Kidney epithelial cell (primary cell): ENCODE data around the gene ZNF761. TPM values are rescaled to one million over a fixed set of nuclear protein-coding genes. Genes with fewer than 3 reads are reported as not detected.

Source experiments
- DNase-seq: peaks from one replicate; pipeline ENCODE4 v3.0.0-alpha.2; 2010; ENCODE audit warnings: low read depth
- H3K27me3 ChIP-seq: 2 replicates; pipeline ENCODE4 v1.6.0; 2011; ENCODE audit warnings: low read length; ENCODE audit not compliant: control insufficient read depth, insufficient read depth
- H3K36me3 ChIP-seq: 2 replicates; pipeline ENCODE4 v1.5.1; 2011; ENCODE audit warnings: low read length; ENCODE audit not compliant: control insufficient read depth, insufficient read depth
- H3K4me3 ChIP-seq: 2 replicates; pipeline ENCODE4 v1.5.1; 2011; ENCODE audit warnings: low read depth, mild to moderate bottlenecking, control low read depth, low read length
- CTCF ChIP-seq: IDR thresholded peaks from 2 replicates; pipeline ENCODE4 v1.5.1; 2011; ENCODE audit warnings: mild to moderate bottlenecking, moderate library complexity, low read length, control low read depth, inconsistent platforms; ENCODE audit not compliant: insufficient read depth, poor library complexity, severe bottlenecking
- total RNA-seq: library from RNA; depleted of rRNA; stranded (reverse); fragments of >200 nt; gene quantifications from 2 replicates; pipeline ENCODE4 v1.2.3, GENCODE V29; 2015

ZNF761 gene
- 7.4 and 8.0 TPM in 2 replicates for total RNA-seq

GRCh38 chr19:53431399-53432087 is at the start of gene ZNF761:
Gene ZNF761, plus strand, starts transcription at chr19:53431984. Its CDS starts 15,285 bp downstream, at chr19:53447269.
- Histone ChIP-seq H3K36me3 (no peaks in the 10 kb centered on the region), H3K27me3 (no peaks in the 10 kb centered on the region), H3K4me3 (peak within 1 kb of the TSS; percentile 88)
- peak; percentile 82 for DNase-seq
- peak; percentile 25 for TF ChIP-seq CTCF

GRCh38 chr19:53388168-53388567 is 43.6 kb upstream of the ZNF761 start:
- Histone ChIP-seq H3K36me3 (no peaks in the 10 kb centered on the region), H3K4me3 (no peak overlapping the region), H3K27me3 (no peaks in the 10 kb centered on the region)
- no peak for TF ChIP-seq CTCF
- DNase-seq, result no peak

- no peak for DNase-seq
- Histone ChIP-seq H3K36me3 (no peaks in the 10 kb centered on the region), H3K27me3 (no peaks in the 10 kb centered on the region), H3K4me3 (no peak overlapping the region)
- TF ChIP-seq CTCF, result no peak
Observed at GRCh38 chr19:53388904-53389303, 42.9 kb upstream of the ZNF761 start.

GRCh38 chr19:53389571-53389970 is 42.2 kb upstream of the ZNF761 start:
- DNase-seq, result no peak
- no peaks in the 10 kb centered on the region for H3K36me3 ChIP-seq
- H3K27me3 ChIP-seq, result no peaks in the 10 kb centered on the region
- no peak overlapping the region for H3K4me3 ChIP-seq
- TF ChIP-seq CTCF, result no peak

- H3K36me3 ChIP-seq, result no peaks in the 10 kb centered on the region
- no peak for TF ChIP-seq CTCF
- DNase-seq, result no peak
- H3K27me3 ChIP-seq, result no peaks in the 10 kb centered on the region
- H3K4me3 ChIP-seq, result no peak overlapping the region
Observed at GRCh38 chr19:53389978-53390377, 41.8 kb upstream of the ZNF761 start.

- Histone ChIP-seq H3K36me3 (no peaks in the 10 kb centered on the region), H3K27me3 (no peaks in the 10 kb centered on the region), H3K4me3 (peak overlapping the region; percentile 72)
- TF ChIP-seq CTCF, result no peak
- no peak for DNase-seq
Observed at GRCh38 chr19:53394522-53394973, 37.2 kb upstream of the ZNF761 start.
